H1 (cell line): Measurements from ENCODE around the gene MSH2.

Experiments used
- CREB1 ChIP-seq: IDR thresholded peaks from 2 replicates; pipeline ENCODE4 v1.6.1; 2012; ENCODE audit warnings: inconsistent platforms
- E2F6 ChIP-seq: IDR thresholded peaks from 2 replicates; pipeline ENCODE4 v1.6.1; 2012; ENCODE audit warnings: inconsistent platforms
- EZH2 ChIP-seq: fragments of 200-600 bp; sonication (generic); IDR thresholded peaks from 2 replicates; pipeline ENCODE4 v1.7.1; 2012; ENCODE audit warnings: low read depth, mild to moderate bottlenecking, moderate library complexity, low read length, inconsistent platforms; ENCODE audit not compliant: severe bottlenecking
- HDAC6 ChIP-seq: IDR thresholded peaks from one replicate; pipeline ENCODE4 v1.7.1; 2012; ENCODE audit warnings: low read depth, mild to moderate bottlenecking, inconsistent platforms, low read length, moderate library complexity
- NRF1 ChIP-seq: IDR thresholded peaks from 2 replicates; pipeline ENCODE4 v1.6.1; 2011; ENCODE audit warnings: mild to moderate bottlenecking, low read depth, low read length, improper control_type of control experiment
- POLR2A ChIP-seq, 2 experiments: IDR thresholded peaks; 1 replicate in 1 of 2; 2 replicates in 1 of 2; pipeline ENCODE4 v1.6.1; 2011; ENCODE audit warnings: low read depth in 2 of 2, low read length in 2 of 2, mild to moderate bottlenecking in 2 of 2; ENCODE audit errors: control extremely low read depth in 1 of 2
- POLR2AphosphoS5 ChIP-seq: IDR thresholded peaks from 2 replicates; pipeline ENCODE4 v1.6.1; 2011; ENCODE audit warnings: low read depth, low read length
- RAD21 ChIP-seq, 2 experiments: IDR thresholded peaks in 1 of 2; conservative IDR thresholded peaks in 1 of 2; 2 replicates each; pipeline ENCODE4 v1.6.1; 2011; ENCODE audit warnings: low read depth in 2 of 2, low read length in 2 of 2, improper control_type of control experiment in 1 of 2, inconsistent platforms in 1 of 2, mild to moderate bottlenecking in 1 of 2, moderate library complexity in 1 of 2
- SRF ChIP-seq: IDR thresholded peaks from 2 replicates; pipeline ENCODE4 v1.6.1; 2011; ENCODE audit warnings: mild to moderate bottlenecking, low read depth, low read length, moderate library complexity
- USF2 ChIP-seq: IDR thresholded peaks from 2 replicates; pipeline ENCODE4 v1.6.1; 2011; ENCODE audit warnings: low read length, improper control_type of control experiment
- TF ChIP-seq, protein P1 (sequence below): IDR thresholded peaks from 2 replicates; pipeline ENCODE4 v1.6.1; 2012; ENCODE audit warnings: low read length, inconsistent platforms
- TF ChIP-seq, protein P2 (sequence below), 3 experiments: IDR thresholded peaks; 1 replicate in 2 of 3; 2 replicates in 1 of 3; pipeline versions ENCODE4 v1.5.1 to v1.6.1; 2011; ENCODE audit warnings: low read length in 3 of 3, mild to moderate bottlenecking in 3 of 3, inconsistent platforms in 2 of 3, low read depth in 1 of 3, moderate library complexity in 1 of 3; ENCODE audit not compliant: insufficient read depth in 1 of 3; ENCODE audit errors: control extremely low read depth in 1 of 3

- no peak for TF ChIP-seq NRF1
- TF ChIP-seq EZH2: no peak
- TF ChIP-seq, protein P1, sequence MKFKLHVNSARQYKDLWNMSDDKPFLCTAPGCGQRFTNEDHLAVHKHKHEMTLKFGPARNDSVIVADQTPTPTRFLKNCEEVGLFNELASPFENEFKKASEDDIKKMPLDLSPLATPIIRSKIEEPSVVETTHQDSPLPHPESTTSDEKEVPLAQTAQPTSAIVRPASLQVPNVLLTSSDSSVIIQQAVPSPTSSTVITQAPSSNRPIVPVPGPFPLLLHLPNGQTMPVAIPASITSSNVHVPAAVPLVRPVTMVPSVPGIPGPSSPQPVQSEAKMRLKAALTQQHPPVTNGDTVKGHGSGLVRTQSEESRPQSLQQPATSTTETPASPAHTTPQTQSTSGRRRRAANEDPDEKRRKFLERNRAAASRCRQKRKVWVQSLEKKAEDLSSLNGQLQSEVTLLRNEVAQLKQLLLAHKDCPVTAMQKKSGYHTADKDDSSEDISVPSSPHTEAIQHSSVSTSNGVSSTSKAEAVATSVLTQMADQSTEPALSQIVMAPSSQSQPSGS: no peak
- no peak for TF ChIP-seq USF2
- TF ChIP-seq, protein P2, sequence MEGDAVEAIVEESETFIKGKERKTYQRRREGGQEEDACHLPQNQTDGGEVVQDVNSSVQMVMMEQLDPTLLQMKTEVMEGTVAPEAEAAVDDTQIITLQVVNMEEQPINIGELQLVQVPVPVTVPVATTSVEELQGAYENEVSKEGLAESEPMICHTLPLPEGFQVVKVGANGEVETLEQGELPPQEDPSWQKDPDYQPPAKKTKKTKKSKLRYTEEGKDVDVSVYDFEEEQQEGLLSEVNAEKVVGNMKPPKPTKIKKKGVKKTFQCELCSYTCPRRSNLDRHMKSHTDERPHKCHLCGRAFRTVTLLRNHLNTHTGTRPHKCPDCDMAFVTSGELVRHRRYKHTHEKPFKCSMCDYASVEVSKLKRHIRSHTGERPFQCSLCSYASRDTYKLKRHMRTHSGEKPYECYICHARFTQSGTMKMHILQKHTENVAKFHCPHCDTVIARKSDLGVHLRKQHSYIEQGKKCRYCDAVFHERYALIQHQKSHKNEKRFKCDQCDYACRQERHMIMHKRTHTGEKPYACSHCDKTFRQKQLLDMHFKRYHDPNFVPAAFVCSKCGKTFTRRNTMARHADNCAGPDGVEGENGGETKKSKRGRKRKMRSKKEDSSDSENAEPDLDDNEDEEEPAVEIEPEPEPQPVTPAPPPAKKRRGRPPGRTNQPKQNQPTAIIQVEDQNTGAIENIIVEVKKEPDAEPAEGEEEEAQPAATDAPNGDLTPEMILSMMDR (IDR thresholded peaks at IDR 0.05; ENCODE audit: control extremely low read depth in 1 of 3, insufficient read depth in 1 of 3, low read depth in 1 of 3, low read length in 3 of 3): no peak
- no peak for TF ChIP-seq HDAC6
- no peak for TF ChIP-seq POLR2AphosphoS5
- no peak for TF ChIP-seq POLR2A (IDR thresholded peaks at IDR 0.05; ENCODE audit: control extremely low read depth in 1 of 2, low read depth in 2 of 2, low read length in 2 of 2)
- no peak for TF ChIP-seq CREB1
- no peak for TF ChIP-seq SRF
- no peak for TF ChIP-seq RAD21 (IDR thresholded peaks at IDR 0.05 in 1 of 2, conservative IDR thresholded peaks at IDR 0.05 in 1 of 2; ENCODE audit: low read depth in 2 of 2, low read length in 2 of 2)
- no peak for TF ChIP-seq E2F6
Observed at GRCh38 chr2:47381408-47381807, 21.5 kb upstream of the MSH2 start.
